SK-N-SH (cell line): ENCODE data around the gene CLASP1. TPM values are rescaled to one million over a fixed set of nuclear protein-coding genes. Genes with fewer than 3 reads are reported as not detected.

Experiments
- CTCF ChIA-PET: fragments of 300-600, 350-600 bp; formaldehyde crosslinking; extraction: SDS; loops from one replicate; lab custom pipeline; 2021; lab: Yijun Ruan, JAX
- POLR2A ChIA-PET: fragments of 350-600 bp; sonication (Branson Sonifier 250); formaldehyde crosslinking; extraction: SDS; loops from one replicate; lab custom pipeline; 2020; ENCODE audit warnings: antibody characterized with exemption, inconsistent platforms; lab: Yijun Ruan, JAX
- DNase-seq: peaks from one replicate; pipeline ENCODE4 v3.0.0; 2012
- H2AFZ ChIP-seq: fragments of 200-600 bp; sonication (generic); 2 replicates; pipeline ENCODE4 v1.8.1; 2016; ENCODE audit warnings: antibody characterized with exemption, mild to moderate bottlenecking, low read depth
- H3F3A ChIP-seq: fragments of 200-600 bp; sonication (generic); replicated peaks from 2 replicates; pipeline ENCODE3; 2016; ENCODE audit warnings: antibody characterized with exemption, mild to moderate bottlenecking; ENCODE audit not compliant: insufficient read depth
- H3K27ac ChIP-seq, 2 experiments: fragments of 200-500 bp in 1 of 2; fragments of 200-600 bp in 1 of 2; sonication (Bioruptor generic) in 1 of 2; sonication (generic), shearing (Covaris generic) in 1 of 2; 2 replicates each; pipeline versions ENCODE4 v1.5.1 to v1.6.1; 2014 to 2016; ENCODE audit warnings: low read depth in 2 of 2, inconsistent platforms in 1 of 2, low read length in 1 of 2, mild to moderate bottlenecking in 1 of 2, mixed read lengths in 1 of 2
- H3K27me3 ChIP-seq: fragments of 200-600 bp; sonication (generic), shearing (Covaris generic); 2 replicates; pipeline ENCODE4 v1.6.1; 2016; ENCODE audit warnings: mixed run types; ENCODE audit not compliant: insufficient read depth
- H3K36me3 ChIP-seq, 2 experiments: fragments of 200-500 bp in 1 of 2; fragments of 200-600 bp in 1 of 2; sonication (Bioruptor generic) in 1 of 2; sonication (generic) in 1 of 2; replicated peaks in 1 of 2; 2 replicates each; pipeline versions ENCODE3 to v1.5.1; 2014 to 2016; ENCODE audit warnings: low read length in 1 of 2, mild to moderate bottlenecking in 1 of 2; ENCODE audit not compliant: insufficient read depth in 2 of 2, control insufficient read depth in 1 of 2
- H3K4me1 ChIP-seq, 2 experiments: fragments of 200-500 bp in 1 of 2; fragments of 200-600 bp in 1 of 2; sonication (Bioruptor generic) in 1 of 2; sonication (generic), shearing (Covaris generic) in 1 of 2; 2 replicates each; pipeline versions ENCODE4 v1.5.1 to v1.6.1; 2014 to 2016; ENCODE audit warnings: low read depth in 1 of 2, low read length in 1 of 2, mixed run types in 1 of 2; ENCODE audit not compliant: insufficient read depth in 2 of 2, control insufficient read depth in 1 of 2
- H3K4me2 ChIP-seq: fragments of 200-600 bp; sonication (generic), shearing (Covaris generic); 2 replicates; pipeline ENCODE4 v1.6.1; 2017; ENCODE audit warnings: mixed run types
- H3K4me3 ChIP-seq, 2 experiments: fragments of 200-500 bp in 1 of 2; fragments of 200-600 bp in 1 of 2; sonication (Bioruptor generic) in 1 of 2; sonication (generic), shearing (Covaris generic) in 1 of 2; 2 replicates each; pipeline versions ENCODE4 v1.5.1 to v1.8.1; 2014 to 2016; ENCODE audit warnings: low read depth in 2 of 2, inconsistent platforms in 1 of 2, low read length in 1 of 2, mild to moderate bottlenecking in 1 of 2, mixed read lengths in 1 of 2, moderate library complexity in 1 of 2
- H3K79me2 ChIP-seq: fragments of 200-600 bp; sonication (generic); 2 replicates; pipeline ENCODE4 v1.8.1; 2017; ENCODE audit warnings: mild to moderate bottlenecking; ENCODE audit not compliant: insufficient read depth
- H3K9ac ChIP-seq: fragments of 200-600 bp; sonication (generic); 2 replicates; pipeline ENCODE4 v1.6.1; 2017; ENCODE audit warnings: mixed run types
- H3K9me2 ChIP-seq: fragments of 200-600 bp; sonication (generic); 2 replicates; pipeline ENCODE4 v1.6.1; 2017; ENCODE audit warnings: mixed run types
- H3K9me3 ChIP-seq: fragments of 200-600 bp; sonication (generic); 2 replicates; pipeline ENCODE4 v1.6.1; 2017; ENCODE audit warnings: mixed run types, mild to moderate bottlenecking, moderate library complexity
- H4K20me1 ChIP-seq: fragments of 200-600 bp; sonication (generic); 2 replicates; pipeline ENCODE4 v1.6.1; 2017; ENCODE audit warnings: mild to moderate bottlenecking, mixed run types; ENCODE audit not compliant: insufficient read depth
- CHD2 ChIP-seq: fragments of 150-350 bp; IDR thresholded peaks from 2 replicates; pipeline ENCODE4 v1.6.1; 2018; ENCODE audit warnings: low read length; ENCODE audit not compliant: partially characterized antibody
- CTCF ChIP-seq: fragments of 200-600 bp; sonication (generic); IDR thresholded peaks from 2 replicates; pipeline ENCODE4 v1.6.1; 2017; ENCODE audit warnings: antibody characterized with exemption, mild to moderate bottlenecking, moderate library complexity
- ELF1 ChIP-seq: IDR thresholded peaks from 2 replicates; pipeline ENCODE4 v1.4.0; 2012
- EP300 ChIP-seq, 2 experiments: IDR thresholded peaks; 2 replicates each; pipeline versions ENCODE4 v1.4.0 to v1.6.1; 2012; ENCODE audit warnings: borderline replicate concordance in 1 of 2, low read depth in 1 of 2, low read length in 1 of 2
- FOXJ3 ChIP-seq: sonication (generic); formaldehyde crosslinking; IDR thresholded peaks from 2 replicates; pipeline ENCODE4 v1.5.1; 2020; ENCODE audit warnings: mild to moderate bottlenecking, missing genetic modification reagents
- GATA2 ChIP-seq: sonication (generic); formaldehyde crosslinking; IDR thresholded peaks from 2 replicates; pipeline ENCODE4 v1.5.0; 2020; ENCODE audit warnings: mild to moderate bottlenecking, missing genetic modification reagents
- MAX ChIP-seq: IDR thresholded peaks from 2 replicates; pipeline ENCODE4 v1.4.0; 2012; ENCODE audit warnings: low read depth
- MEF2A ChIP-seq: IDR thresholded peaks from 2 replicates; pipeline ENCODE4 v1.4.0; 2012; ENCODE audit warnings: low read depth, borderline replicate concordance
- MXI1 ChIP-seq: IDR thresholded peaks from 2 replicates; pipeline ENCODE4 v1.6.1; 2012; ENCODE audit warnings: mild to moderate bottlenecking, low read depth, low read length, improper control_type of control experiment
- REST ChIP-seq: IDR thresholded peaks from 2 replicates; pipeline ENCODE4 v1.6.1; 2012; ENCODE audit warnings: mild to moderate bottlenecking, low read depth, low read length, moderate library complexity
- RFX5 ChIP-seq: IDR thresholded peaks from 2 replicates; pipeline ENCODE4 v1.6.1; 2012; ENCODE audit warnings: mild to moderate bottlenecking, improper control_type of control experiment, low read length
- RXRA ChIP-seq: IDR thresholded peaks from 2 replicates; pipeline ENCODE4 v1.4.0; 2012; ENCODE audit warnings: low read depth, mild to moderate bottlenecking, borderline replicate concordance
- SIN3A ChIP-seq: IDR thresholded peaks from 2 replicates; pipeline ENCODE4 v1.6.1; 2012; ENCODE audit warnings: low read depth, mild to moderate bottlenecking, low read length, moderate library complexity, borderline replicate concordance
- TCF12 ChIP-seq: IDR thresholded peaks from 2 replicates; pipeline ENCODE4 v1.4.0; 2012
- USF2 ChIP-seq: fragments of 150-350 bp; IDR thresholded peaks from 2 replicates; pipeline ENCODE4 v1.6.1; 2017; ENCODE audit warnings: antibody characterized with exemption, low read length, low read depth, borderline replicate concordance
- YY1 ChIP-seq: IDR thresholded peaks from 2 replicates; pipeline ENCODE4 v1.4.0; 2012; ENCODE audit warnings: low read depth, mild to moderate bottlenecking
- ZBTB33 ChIP-seq: IDR thresholded peaks from 2 replicates; pipeline ENCODE4 v1.4.0; 2012; ENCODE audit warnings: low read depth, borderline replicate concordance
- WGBS: methylation state at CpG from one replicate; pipeline ENCODE4 v1.1.6; 2017; ENCODE audit warnings: low lambda C conversion rate; 5-methylcytosine and 5-hydroxymethylcytosine counted together
- polyA plus RNA-seq, 3 experiments: library from polyadenylated mRNA; depleted of rRNA; stranded (reverse); fragments of >200 nt; gene quantifications; 2 replicates each; pipeline ENCODE4 v1.2.3, GENCODE V29; 2012

The CLASP1 gene
- polyA plus RNA-seq, 1 of the 3 experiments (the other 2 are of a cell fraction): 4.9 TPM

- CTCF ChIA-PET: no interaction called here
- Histone ChIP-seq H3K27me3 (no peaks in the 10 kb centered on the region), H3K36me3 (no peaks in the 10 kb centered on the region), H3K9ac (no peak overlapping the region), H3K4me3 (no peak overlapping the region), H3K27ac (no peak overlapping the region), H3F3A (no peaks in the 10 kb centered on the region), H3K9me3 (no peaks in the 10 kb centered on the region), H3K9me2 (no peaks in the 10 kb centered on the region), H2AFZ (no peak overlapping the region), H3K4me1 (peaks cover 0 to 12% of the 10 kb centered on the region in 2 experiments; a peak in 3 of 4 replicates), H3K79me2 (peaks cover 65% of the 10 kb centered on the region; the same call in 1 of the 2 replicates), H3K4me2 (no peak overlapping the region), H4K20me1 (0 out of 2 replicates have a peak, but pooled peaks cover 7% of the 10 kb centered on the region)
- DNase-seq: no peak
- TF ChIP-seq USF2: no peak
- TF ChIP-seq FOXJ3 (CRISPR knock-in tag): no peak
- no peak for TF ChIP-seq CTCF
- TF ChIP-seq RFX5: no peak
- no peak for TF ChIP-seq CHD2
- no peak for TF ChIP-seq EP300 (IDR thresholded peaks at IDR 0.05; ENCODE audit: borderline replicate concordance in 1 of 2, low read depth in 1 of 2, low read length in 1 of 2)
- no peak for TF ChIP-seq ZBTB33
- no peak for TF ChIP-seq TCF12
- TF ChIP-seq REST: no peak
- no peak for TF ChIP-seq MXI1
- no peak for TF ChIP-seq ELF1
- TF ChIP-seq SIN3A: no peak
- TF ChIP-seq RXRA: no peak
- TF ChIP-seq MAX: no peak
- no peak for TF ChIP-seq MEF2A
- no peak for TF ChIP-seq YY1
- no peak for TF ChIP-seq GATA2 (CRISPR knock-in tag)
- 98% methylated on average over 3 of the region's 3 CpGs for whole genome bisulfite sequencing
- POLR2A ChIA-PET: no interaction called here
These were observed 58.1 kb downstream of the CLASP1 start for GRCh38 chr2:121591199-121591598.
